AG08396 (cell line): Measurements from ENCODE around the gene STRAP.
A peak's percentile ranks its signal among the peaks of the same experiment; 100 is the strongest.

Experiments
- DNase-seq: peaks from one replicate; pipeline ENCODE4 v3.0.0; 2012; ENCODE audit warnings: low spot score, mixed read lengths

STRAP gene, protein sequence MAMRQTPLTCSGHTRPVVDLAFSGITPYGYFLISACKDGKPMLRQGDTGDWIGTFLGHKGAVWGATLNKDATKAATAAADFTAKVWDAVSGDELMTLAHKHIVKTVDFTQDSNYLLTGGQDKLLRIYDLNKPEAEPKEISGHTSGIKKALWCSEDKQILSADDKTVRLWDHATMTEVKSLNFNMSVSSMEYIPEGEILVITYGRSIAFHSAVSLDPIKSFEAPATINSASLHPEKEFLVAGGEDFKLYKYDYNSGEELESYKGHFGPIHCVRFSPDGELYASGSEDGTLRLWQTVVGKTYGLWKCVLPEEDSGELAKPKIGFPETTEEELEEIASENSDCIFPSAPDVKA

DNA sequence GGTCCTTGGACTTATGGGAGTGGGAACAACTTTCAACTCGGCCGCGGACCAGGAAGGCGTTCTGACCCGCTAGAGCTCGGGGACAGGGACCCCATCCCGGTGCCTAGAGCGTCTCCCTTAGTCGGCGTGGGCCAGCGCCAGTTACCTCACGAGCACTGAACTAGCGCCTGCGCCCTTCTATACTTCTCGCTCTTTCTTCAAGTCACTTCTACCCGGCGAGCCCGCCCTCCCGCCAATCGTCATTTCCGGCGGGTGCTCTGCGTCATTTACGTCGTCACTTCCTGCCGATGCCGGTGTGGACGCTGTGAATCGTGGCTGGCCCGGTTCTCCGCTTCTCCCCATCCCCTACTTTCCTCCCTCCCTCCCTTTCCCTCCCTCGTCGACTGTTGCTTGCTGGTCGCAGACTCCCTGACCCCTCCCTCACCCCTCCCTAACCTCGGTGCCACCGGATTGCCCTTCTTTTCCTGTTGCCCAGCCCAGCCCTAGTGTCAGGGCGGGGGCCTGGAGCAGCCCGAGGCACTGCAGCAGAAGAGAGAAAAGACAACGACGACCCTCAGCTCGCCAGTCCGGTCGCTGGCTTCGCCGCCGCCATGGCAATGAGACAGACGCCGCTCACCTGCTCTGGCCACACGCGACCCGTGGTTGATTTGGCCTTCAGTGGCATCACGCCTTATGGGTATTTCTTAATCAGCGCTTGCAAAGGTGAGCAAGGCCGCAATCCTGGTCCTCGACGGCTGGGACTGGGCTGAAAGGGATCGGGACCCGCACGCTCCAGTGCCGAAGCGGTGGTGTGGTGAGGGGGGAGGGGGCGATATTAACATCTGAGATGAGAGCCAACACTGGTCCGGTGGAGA is at the start of gene STRAP:
Gene STRAP (plus strand): TSS at position 270 of the 854 bp plus-strand sequence. CDS start 321 bp downstream, at position 591.
- DNase-seq = peak; percentile 94

DNA sequence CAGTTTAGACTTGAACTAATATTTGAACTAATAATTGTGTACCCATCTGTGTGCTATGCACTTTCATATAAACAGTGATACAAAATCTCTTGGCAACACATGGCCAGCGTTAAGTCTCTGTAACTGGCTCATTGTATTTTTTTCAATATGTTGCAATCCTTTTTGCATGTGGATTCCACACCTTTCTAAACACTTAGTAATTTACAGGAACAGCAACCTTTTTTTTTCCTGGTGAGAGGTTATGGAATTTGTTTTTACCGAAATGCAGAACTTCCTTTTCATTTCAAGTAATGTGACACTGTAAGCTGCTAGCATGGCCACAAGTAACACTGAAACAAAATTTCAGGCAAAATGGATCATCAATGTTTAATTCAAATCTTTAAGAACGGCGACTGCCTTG is 47.6 kb upstream of the STRAP start:
- DNase-seq = no peak

DNA sequence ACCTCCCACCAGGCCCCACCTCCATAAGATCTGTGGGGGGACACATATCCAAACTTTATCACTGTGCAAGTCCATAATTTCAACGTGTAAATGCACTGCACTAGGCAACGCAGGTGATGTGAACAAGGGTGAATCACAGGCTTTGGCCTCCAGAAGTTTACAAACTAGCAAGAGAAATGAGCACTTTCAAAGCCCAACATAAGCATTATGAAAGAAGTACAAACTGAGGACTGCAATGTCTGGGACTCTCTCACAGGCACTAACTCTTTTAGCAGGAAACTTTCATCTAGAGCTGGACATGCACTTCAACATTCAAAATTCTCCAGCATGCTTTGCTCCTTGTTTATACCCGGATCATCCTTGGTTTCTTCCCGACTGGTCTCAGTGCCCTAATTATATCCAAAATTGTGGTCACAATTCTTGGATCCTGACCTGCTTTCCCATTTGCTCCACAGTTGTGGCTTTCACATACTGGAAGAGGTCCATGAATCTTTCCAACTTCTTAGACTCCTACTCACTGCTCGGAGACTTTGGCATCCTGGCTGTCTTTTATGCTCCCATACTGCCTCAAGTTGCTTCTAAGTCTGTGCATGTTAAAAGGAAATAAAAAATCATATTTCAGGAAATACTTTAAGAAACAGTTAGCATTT is 44.9 kb upstream of the STRAP start:
- DNase-seq = peak; percentile 24

DNA sequence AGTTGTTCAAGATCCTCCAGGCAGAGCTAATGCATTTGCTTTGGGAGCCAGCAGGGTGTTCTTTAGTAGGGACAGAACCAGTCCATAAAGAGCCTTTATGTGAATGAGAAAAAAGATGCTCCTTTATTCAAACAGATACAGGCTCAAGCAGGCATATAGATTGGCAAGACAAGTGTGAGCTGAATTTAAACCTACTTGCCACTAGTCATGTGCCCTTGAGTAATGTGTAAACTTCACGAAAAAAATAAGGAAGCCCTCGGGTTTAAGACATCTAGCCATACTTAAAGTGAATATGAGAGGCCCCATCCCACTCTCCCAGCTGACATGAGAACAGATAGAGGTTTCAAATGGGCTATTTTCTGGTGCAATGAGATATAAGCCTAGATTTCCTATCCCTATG is 43.1 kb upstream of the STRAP start:
- no peak for DNase-seq

DNA sequence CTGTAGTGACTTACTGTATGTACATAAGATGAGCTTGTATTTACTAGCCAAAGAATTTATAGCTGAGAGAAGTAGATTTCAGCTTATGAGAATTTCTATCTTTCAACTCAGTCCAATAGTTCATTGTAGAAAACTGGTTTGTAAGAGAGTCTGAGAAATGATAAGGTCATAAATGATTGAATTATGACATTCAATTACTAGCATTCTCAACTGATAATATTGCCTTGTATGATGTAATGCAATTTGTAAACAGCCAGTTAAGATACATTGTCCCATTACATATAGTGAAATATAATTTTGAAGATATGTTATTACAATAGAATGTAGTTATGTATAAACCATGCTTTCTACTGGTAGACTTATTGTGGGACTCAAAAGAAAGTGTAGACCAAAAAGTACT is 42.5 kb upstream of the STRAP start:
- no peak for DNase-seq

DNA sequence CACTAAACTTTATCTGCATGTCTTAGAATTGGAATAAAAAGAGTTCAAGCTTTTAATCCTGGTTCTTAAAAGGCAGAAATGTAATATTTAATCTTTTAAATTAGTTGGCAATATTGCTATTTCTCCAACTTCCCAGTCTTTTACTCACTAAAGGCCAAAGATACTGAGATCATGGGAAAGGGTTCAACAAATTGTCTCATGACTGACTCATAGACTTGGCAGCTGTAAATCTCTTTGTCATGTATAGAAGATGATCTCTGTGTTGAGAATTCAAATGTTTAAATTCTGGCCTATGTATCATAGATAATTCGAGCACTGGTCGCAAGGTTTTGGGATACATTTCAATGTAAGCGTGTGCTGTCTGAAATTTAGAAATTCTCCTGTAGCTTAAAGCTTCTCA is 40.1 kb upstream of the STRAP start:
- DNase-seq = no peak

DNA sequence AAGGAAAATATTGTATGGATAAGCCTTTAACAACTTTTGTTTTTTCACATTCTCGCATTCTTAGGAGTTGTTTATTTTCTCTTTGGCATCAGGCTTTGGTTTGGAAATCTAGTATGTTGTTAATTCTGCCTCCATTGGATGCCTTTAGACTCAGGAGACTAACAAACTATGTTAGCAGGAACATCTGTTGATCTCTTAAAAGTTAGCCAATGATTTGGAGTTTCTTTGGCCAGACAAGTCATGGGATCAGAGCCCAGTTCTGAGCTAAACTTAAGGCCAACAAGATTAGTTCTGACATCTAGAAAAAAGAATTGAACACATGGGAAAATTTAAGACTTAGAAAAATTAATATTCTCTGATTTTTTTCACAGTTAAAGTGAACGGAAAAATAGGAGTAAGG is 35.3 kb upstream of the STRAP start:
- peak; percentile 26 for DNase-seq

DNA sequence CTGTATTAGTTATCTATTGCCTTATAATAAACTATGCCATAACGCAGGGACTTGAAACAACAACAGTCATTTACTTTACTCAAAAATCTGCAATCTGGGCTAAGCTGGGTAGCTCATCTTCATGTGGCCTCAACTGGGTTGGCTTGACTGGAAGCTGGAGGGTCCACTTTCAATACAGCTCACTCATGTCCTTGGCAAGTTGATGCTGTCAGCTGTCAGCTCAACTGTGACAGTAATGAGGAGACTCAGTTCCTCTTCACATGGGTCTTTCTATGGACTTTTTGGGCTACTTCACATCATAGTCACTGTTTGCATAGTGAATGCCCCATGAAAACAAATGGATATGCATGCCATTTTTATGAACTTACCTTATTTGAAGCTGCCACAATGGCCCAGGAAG is 33.6 kb upstream of the STRAP start:
- no peak for DNase-seq

DNA sequence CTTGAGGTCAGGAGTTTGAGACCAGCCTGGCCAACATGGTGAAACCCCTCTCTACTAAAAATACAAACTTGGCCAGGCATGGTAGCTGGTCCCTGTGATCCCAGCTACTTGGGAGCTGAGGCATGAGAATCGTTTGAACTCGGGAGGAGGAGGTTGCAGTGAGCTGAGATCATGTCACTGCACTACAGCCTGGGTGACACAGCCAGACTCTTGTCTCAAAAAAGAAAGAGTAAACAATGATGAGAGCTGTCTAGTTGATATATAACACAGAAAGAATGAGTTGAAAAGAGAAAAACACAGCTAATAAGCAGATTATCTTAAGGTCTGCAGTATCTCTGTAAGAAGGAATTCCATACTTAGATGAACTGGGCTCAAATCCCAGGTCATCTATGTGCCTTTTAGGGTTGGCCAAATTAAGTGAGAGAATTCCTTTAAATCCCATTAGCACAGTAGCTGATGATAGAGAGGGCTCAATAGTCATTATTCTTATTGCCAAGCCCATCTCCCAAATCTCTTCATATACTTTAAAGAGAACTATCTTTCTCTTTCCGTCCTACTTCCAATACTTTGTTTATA is 31.1 kb upstream of the STRAP start:
- DNase-seq = no peak

DNA sequence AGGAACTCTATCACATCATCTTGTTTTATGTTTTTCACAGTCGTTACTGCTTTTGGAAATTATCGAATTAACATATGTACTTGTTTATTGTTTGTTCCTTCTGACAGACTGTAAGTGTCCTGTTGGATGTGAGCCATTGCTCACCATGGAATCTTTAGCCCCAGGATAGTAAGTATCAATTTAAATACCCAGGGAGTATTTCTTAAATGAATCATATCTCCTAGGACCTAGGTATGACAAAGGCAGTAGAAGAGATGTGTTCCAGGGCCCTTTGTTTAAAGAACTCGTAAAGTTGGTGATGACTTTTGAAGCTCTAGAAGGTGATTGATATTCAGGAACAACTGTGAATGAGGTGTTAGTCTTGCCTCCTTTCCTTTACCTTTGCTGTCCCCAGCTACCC is 30.3 kb upstream of the STRAP start:
- DNase-seq = no peak

DNA sequence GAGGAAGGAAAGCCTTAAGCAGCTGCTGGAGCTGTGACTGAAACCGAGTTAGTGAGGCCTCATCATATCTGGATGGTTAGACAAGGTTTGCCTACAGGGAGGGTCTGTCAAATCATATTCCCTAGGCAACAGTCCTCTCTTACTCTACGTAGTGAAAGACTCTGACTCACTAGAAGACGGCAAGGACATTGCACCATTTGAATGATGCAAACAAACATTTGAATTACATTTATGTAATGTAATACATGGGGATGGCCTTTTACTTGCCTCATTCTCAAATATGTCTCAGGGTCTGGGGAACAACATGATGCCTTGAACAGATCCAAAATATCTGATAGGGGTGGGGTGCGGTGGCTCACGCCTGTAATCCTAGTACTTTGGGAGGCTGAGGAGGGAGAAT is 29.8 kb upstream of the STRAP start:
- DNase-seq = no peak

DNA sequence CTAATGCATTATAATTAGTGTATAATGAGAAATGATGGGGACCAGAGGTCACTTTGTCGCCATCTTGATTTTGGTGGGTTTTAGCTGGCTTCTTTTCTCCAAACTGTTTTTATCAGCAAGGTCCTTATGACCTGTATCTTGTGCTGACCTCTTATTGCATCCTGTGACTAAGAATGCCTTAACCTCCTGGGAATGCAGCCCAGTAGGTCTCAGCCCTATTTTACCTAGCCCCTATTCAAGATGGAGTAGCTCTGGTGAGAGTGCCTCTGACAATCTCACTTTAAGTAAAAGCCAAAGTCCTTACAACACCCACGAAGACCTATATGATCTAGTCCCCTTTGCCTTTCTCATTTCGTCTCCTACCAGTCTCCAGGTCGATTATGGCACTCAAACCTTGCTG is 28.3 kb upstream of the STRAP start:
- DNase-seq = no peak

DNA sequence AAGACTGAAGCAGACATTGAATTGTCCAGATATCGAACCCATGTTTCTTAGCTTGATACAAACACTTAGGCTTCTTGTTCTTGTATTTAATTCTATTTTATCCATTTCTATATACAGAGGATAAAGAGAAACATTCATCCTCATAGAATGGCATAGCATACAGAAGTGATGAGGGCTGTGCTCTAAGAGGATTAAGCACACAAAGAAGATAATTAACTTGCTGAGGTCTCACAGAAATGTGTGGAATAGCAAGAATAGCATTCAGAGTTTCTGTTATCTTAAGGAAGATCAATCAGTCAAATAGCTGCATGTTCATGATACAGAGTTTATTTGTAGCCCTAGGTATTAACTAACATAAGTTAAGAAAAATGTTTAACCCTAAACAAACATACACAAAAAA is 27.3 kb upstream of the STRAP start:
- DNase-seq = no peak

DNA sequence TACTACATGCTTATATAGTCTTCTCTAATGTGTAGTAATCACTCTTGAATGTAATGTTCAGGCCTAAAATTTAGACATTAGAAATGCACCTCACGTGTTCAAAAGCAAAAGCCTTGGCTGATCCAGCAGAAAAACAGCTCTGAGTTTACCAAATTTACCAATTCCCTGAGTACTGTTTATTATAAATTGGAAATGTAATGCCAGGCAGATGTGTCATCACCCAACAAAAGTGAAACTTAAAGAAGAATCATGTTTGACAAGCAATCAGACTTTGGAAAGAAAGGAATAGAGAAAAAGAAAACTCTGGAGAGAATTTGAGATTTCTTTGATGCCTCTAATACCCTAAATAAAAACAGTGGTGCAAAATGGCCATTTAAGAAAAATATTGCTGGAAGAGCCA is 26.5 kb upstream of the STRAP start:
- DNase-seq = peak; percentile 26

DNA sequence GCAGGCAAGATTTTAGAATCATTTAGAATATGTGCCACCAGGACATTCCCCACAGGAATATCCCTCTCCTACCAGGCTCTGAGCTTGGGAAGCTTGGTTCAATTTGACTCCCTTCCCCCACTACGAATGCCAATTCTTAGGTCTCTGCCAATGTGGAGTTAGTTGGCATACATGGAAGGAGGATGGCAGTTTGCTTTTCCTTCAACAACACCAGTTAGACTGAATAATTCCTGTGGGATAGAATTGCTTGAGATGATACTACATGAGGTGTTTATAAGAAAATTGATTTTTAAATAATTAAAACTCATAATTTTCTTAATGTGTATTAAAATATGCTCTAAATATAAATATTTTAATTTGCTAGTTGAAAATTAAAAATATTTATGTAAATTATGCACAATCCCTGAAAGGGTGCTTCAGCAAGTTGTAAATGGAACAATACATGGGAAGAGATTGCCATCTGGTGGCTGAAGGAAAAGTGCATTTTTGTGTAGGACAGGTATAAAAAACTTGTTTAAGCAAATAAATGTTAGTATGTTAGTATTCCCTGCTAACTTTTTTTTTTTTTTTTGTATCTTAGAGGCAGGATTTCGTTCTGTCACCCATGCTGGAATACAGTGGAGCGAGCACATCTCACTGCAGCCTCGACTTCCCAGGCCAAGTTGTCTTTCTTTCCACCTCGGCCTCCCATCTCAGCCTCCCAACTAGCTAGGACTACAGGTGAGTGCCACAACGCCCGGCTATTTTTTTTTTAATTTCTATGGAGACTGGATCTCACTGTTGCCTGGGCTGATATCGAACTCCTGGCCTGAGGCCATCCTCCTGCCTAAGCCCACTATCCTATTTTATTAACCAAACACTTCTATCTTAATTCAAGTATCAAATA is 25.8 kb upstream of the STRAP start:
- peak; percentile 32 for DNase-seq

DNA sequence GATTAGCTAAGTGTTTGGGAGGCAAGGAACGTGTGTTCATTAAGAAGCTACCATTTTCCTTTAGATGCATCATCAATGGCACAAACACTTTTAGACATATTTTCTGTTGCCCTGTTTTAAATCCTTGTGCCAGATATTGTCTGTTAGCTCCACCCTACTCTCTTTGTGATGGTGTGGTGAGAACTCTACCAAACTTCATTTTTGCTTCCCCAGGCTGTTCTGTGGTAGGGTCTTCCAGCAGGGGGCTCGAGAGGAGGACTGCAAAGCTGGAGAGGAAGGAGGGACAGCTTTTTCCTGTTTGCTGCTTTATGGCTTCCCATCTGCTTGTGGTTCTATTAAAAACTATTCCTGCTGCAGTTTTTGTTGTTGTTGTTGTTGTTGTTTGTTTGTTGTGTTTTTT is 23.8 kb upstream of the STRAP start:
- DNase-seq = no peak

DNA sequence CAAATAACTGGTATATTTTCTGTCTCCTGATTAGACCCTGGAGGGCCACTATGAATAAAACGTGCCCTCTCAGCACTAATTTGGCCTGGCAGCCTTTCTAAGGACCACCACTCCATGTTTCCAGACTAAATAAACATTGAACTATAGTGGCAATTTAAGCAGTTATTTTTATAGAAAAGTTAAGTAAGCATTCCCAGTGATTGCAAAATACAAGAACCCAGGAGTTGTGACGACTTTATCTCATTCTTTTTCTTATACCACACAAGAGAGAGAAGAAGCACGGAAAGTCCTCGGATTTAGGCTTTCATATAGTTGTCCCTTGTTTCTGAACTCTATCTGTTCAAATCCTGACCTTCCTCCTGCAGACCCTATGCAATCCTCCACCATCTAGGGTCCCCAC is 23.1 kb upstream of the STRAP start:
- no peak for DNase-seq

DNA sequence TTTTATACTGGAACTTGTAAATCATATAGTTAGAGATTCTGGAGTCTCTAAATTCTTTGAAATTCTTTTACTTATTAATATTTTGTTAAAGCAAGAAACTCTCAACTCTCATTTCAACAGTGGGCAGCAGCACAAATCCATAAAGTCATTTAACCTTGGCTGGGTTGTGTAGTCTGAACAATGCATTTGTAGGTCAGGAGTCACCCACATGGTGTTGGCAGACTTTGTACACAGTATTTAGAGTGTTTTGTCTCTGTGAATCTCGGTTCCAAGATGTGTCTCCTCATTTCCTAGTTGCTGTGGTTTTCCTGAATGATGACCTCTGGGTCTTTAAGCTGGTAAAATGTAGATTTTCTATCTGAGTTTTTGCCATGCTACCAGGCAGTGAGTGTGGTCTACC is 20.8 kb upstream of the STRAP start:
- no peak for DNase-seq

DNA sequence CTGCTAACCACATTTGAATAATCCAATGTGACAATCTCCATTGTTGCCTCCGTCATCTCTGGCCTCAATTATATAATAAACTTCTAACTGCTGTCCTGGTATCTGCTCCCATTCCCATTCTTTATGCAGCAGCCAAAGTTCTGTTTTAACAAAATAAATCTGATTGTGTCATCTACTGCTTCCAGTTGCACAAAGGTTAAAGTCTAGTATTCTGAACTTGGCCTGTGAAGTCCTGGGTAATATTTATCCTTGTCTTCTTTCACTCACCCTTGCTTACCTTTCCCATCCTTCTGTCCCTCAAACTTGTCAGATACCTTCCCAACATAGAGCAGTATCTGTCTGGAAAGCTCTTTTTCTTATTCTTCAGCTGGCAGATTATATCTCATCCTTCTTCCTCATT is 19.3 kb upstream of the STRAP start:
- DNase-seq = no peak

DNA sequence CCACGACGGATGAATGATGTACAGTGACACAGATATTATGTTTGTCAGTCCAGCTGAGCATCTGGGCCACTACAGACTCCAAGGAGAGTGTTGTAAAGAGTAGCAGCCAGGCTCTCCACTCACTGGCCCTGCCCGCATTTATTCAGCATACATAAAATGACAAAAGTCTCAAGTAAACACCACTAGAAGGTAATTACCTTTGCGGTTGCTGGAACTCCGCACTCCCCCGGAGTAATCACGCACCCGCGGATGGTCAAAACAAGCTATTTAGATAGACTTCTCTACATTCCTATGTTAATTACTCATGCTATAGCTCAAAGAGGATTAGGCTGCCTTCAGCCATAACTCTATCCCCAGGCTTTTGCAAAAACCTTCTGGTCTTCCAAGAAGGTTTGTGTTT is 18.8 kb upstream of the STRAP start:
- DNase-seq = no peak

DNA sequence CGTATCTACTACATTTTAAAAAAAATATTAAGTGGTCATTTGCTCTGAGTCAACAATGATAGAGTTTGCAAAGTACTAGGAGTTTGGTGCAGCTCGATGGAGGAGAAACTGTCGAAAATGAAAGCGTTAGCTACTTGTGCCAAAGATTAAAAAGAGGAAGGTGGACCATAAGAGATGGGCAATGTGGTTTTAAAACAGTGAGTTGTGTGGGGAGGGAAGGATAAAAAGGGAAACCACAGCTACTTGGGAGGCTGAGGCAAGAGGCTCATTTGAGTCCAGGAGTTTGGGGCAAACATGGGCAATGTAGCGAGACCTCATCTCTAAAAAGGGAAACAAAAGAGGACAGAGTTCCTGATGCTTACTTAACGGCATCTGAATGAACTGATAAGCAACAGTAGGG is 18.2 kb upstream of the STRAP start:
- no peak for DNase-seq

DNA sequence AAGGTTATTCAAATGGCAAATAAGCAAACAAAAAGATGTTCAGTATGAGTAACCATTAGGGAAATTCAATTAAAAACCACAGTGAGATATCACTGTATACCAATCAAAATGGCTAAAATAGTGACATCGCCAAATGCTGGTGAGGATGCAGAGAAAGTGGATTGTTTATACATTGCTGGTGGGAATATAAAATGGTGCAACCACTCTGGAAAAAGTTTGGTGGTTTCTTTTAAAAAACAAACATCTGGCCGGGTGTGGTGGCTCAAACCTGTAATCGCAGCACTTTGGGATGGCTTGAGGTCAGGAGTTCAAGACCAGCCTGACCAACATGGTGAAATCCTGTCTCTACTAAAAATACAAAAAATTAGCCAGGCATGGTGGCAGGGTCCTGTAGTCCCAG is 14.0 kb upstream of the STRAP start:
- DNase-seq = no peak
